Mucosa of descending colon (tissue), 3 donors: ENCODE data around the gene CMYA5. TPM values are rescaled to one million over a fixed set of nuclear protein-coding genes. Genes with fewer than 3 reads are reported as not detected.
"Not testable (repeated sequence)": the region's sequence is repeated elsewhere in the genome, so short reads cannot be mapped to it uniquely, and the experiment has no call there.

Source experiments
- ATAC-seq: fragments of 200-7000 bp; cut with Tn5 transposase; one replicate; pipeline ENCODE4 v1.9.1; 2020; ENCODE audit warnings: mild to moderate bottlenecking, moderate library complexity
- DNase-seq, 3 donors: peaks; one replicate each; pipeline ENCODE4 v3.0.0-alpha.2; 2020
- H3K36me3 ChIP-seq: fragments of 200-600 bp; one replicate; pipeline ENCODE4 v1.8.0; 2021; ENCODE audit warnings: low read depth, mild to moderate bottlenecking
- H3K4me1 ChIP-seq: fragments of 200-600 bp; one replicate; pipeline ENCODE4 v1.8.0; 2021; ENCODE audit warnings: low read depth, mild to moderate bottlenecking
- H3K4me3 ChIP-seq: fragments of 200-600 bp; one replicate; pipeline ENCODE4 v1.8.0; 2021; ENCODE audit warnings: mild to moderate bottlenecking
- H3K9me3 ChIP-seq: fragments of 200-600 bp; one replicate; pipeline ENCODE4 v1.8.0; 2021; ENCODE audit warnings: mild to moderate bottlenecking
- CTCF ChIP-seq: fragments of 200-600 bp; IDR thresholded peaks from one replicate; pipeline ENCODE4 v1.8.0; 2022; ENCODE audit warnings: antibody characterized with exemption, mild to moderate bottlenecking
- intact Hi-C, 2 donors: fragments of 100-400 bp; cut with DNase I in 1 of 2; cut with micrococcal nuclease in 1 of 2; formaldehyde crosslinking; loops; one replicate each; pipeline versions ENCODE4 v1.11.0 to v1.11.1; 2022; cut with DNase I, micrococcal nuclease
- total RNA-seq, 3 donors: library from RNA; stranded (reverse); fragmentation: NEBNext Ultra II Directional in 2 of 3; extraction: Animal tissue kit (Norgen Biotek cat#: 25700) in 2 of 3; gene quantifications; one replicate each; pipeline versions ENCODE4 v1.2.1 to v1.2.4, GENCODE V29; 2021 to 2023
- donor health status: DM: no; HTN: no; CAD: no; lungs with moderate emphysema.
- donor health status: DM: no; HTN: no; CAD: no.
- donor health status: DM: no; HTN: yes; CAD: no.

CMYA5 gene
- total RNA-seq, 3 donors from 2014 or later = 0.55 to 3.3 (median 1.1) TPM

GRCh38 chr5:79704553-79704952 is 14.9 kb downstream of the CMYA5 start:
- intact Hi-C loops = no loop called here
- H3K4me1 ChIP-seq = no peaks in the 10 kb centered on the region
- DNase-seq (no peak), ATAC-seq (no peak)
- H3K9me3 ChIP-seq = no peaks in the 10 kb centered on the region
- no peak overlapping the region for H3K4me3 ChIP-seq
- TF ChIP-seq CTCF = no peak
- H3K36me3 ChIP-seq = no peaks in the 10 kb centered on the region

DNA sequence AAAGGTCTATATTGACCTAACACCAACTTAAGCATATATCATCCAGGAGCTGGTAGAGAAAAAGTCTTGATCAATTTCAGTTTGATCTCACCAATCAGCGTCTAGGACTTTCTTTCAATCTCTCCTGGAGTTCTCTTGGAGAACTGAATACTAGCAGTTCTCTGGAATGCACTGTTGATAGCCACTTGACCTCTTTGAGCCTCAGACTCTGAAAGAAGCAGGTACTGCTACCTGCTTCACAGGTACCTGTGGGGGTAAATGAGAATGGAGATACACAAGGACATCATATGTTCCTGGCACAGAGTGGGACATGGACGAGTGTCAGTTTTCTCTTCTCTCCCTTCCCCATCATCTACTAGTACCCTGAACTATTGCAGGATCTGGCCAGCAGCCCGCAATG is 16.0 kb downstream of the CMYA5 start:
- Histone ChIP-seq H3K9me3 (no peaks in the 10 kb centered on the region), H3K4me3 (no peak overlapping the region), H3K36me3 (no peaks in the 10 kb centered on the region), H3K4me1 (no peaks in the 10 kb centered on the region)
- ATAC-seq (no peak), DNase-seq (no peak)
- TF ChIP-seq CTCF = no peak
- intact Hi-C loops = no loop called here

DNA sequence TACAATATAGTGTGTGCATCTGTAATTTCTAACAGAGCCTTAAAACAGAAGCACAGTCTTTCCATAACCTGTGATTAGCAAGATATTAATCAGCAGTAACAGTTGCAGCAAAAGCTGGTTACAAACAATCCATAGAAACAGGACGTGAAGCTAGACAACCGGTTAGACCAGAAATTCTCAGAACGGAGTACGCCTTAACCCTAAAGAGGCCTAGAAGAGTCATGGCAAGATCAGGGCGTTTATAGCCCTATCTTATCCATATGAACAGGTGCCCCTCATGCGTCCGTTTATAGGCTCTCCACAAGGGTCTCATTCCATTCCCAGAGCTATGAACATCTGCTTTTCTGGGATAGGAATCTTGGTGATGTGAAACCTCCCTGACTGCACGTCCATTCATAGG is 16.7 kb downstream of the CMYA5 start:
- DNase-seq, H3K4me1 ChIP-seq, H3K4me3 ChIP-seq, ATAC-seq, intact Hi-C loops, H3K9me3 ChIP-seq, H3K36me3 ChIP-seq: not testable (repeated sequence)

- Histone ChIP-seq H3K4me1 (no peaks in the 10 kb centered on the region), H3K4me3 (no peak overlapping the region), H3K36me3 (no peaks in the 10 kb centered on the region), H3K9me3 (no peaks in the 10 kb centered on the region)
- intact Hi-C loops = no loop called here
- ATAC-seq (no peak), DNase-seq (no peak)
- no peak for TF ChIP-seq CTCF
These were observed 17.9 kb downstream of the CMYA5 start for GRCh38 chr5:79707535-79707934.

- TF ChIP-seq CTCF = no peak
- Histone ChIP-seq H3K4me1 (no peaks in the 10 kb centered on the region), H3K9me3 (no peaks in the 10 kb centered on the region), H3K36me3 (no peaks in the 10 kb centered on the region), H3K4me3 (no peak overlapping the region)
- ATAC-seq (no peak), DNase-seq (no peak)
- intact Hi-C loops = no loop called here
These were observed 23.1 kb downstream of the CMYA5 start for GRCh38 chr5:79712741-79713140.

GRCh38 chr5:79713727-79714126 is 24.1 kb downstream of the CMYA5 start:
- TF ChIP-seq CTCF = no peak
- H3K9me3 ChIP-seq = no peaks in the 10 kb centered on the region
- intact Hi-C loops = no loop called here
- no peaks in the 10 kb centered on the region for H3K4me1 ChIP-seq
- DNase-seq (no peak), ATAC-seq (no peak)
- H3K36me3 ChIP-seq = no peaks in the 10 kb centered on the region
- no peak overlapping the region for H3K4me3 ChIP-seq
